ENCODE measurements around the gene HMGCR. TPM values are rescaled to one million over a fixed set of nuclear protein-coding genes. Genes with fewer than 3 reads are reported as not detected.

HMGCR gene
- total RNA-seq, 1 donor from 2014 or later = 321 TPM

DNA sequence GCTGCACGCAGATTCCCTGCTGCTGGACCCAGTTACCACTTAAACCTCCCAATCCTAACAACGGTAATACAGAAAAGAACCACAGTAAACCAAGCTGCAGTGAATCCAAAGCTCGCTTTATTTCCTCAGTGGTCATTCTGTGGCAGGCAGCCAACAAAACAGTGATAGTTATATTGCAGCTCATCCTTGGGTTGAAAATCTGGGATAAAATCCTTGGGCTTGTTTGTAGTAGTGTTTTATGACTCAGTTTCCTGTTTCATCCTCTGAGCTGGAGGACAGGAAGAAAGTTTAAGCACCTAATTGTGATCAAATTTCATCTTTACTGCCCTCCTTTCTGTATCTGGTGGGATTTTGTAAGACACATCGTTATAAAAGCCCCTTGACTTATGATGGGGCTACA is 31.4 kb downstream of the HMGCR start:
- Mint-ChIP-seq H3K27me3 (ENCODE audit: low read depth) (no peaks in the 10 kb centered on the region), H3K36me3 (ENCODE audit: low read depth) (no peaks in the 10 kb centered on the region), H3K4me3 (no peak overlapping the region), H3K9me3 (no peaks in the 10 kb centered on the region), H3K4me1 (peaks cover 7% of the 10 kb centered on the region), H3K27ac (ENCODE audit: unreplicated experiment) (no peak overlapping the region)
- no peak for DNase-seq (ENCODE audit: low read depth, low spot score)
- TF ChIP-seq, protein P1, sequence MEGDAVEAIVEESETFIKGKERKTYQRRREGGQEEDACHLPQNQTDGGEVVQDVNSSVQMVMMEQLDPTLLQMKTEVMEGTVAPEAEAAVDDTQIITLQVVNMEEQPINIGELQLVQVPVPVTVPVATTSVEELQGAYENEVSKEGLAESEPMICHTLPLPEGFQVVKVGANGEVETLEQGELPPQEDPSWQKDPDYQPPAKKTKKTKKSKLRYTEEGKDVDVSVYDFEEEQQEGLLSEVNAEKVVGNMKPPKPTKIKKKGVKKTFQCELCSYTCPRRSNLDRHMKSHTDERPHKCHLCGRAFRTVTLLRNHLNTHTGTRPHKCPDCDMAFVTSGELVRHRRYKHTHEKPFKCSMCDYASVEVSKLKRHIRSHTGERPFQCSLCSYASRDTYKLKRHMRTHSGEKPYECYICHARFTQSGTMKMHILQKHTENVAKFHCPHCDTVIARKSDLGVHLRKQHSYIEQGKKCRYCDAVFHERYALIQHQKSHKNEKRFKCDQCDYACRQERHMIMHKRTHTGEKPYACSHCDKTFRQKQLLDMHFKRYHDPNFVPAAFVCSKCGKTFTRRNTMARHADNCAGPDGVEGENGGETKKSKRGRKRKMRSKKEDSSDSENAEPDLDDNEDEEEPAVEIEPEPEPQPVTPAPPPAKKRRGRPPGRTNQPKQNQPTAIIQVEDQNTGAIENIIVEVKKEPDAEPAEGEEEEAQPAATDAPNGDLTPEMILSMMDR (conservative IDR thresholded peaks at IDR 0.05) = no peak

DNA sequence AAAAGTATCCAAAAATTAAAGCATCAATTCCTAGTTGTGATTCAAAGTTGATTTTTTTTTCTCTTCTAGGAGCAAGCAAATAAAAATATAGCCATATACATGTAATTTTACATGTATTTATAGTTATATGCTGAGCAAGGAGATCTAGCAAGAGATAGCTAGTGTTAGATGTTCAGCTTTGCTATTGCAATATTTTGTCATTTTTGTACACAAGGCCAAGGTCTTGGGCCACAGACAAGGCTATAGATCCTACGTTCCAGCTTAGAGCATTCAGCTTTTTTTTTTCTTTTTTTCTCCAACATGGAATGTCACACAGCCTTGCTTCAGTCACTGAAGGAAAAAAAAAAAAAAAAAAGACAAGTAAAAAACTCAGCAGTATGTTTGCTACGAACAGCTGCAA is 36.8 kb downstream of the HMGCR start:
- TF ChIP-seq, protein P1 (conservative IDR thresholded peaks at IDR 0.05) = no peak
- Mint-ChIP-seq H3K27me3 (ENCODE audit: low read depth) (no peaks in the 10 kb centered on the region), H3K4me1 (no peaks in the 10 kb centered on the region), H3K9me3 (no peaks in the 10 kb centered on the region), H3K4me3 (no peak overlapping the region), H3K27ac (ENCODE audit: unreplicated experiment) (no peak overlapping the region), H3K36me3 (ENCODE audit: low read depth) (peaks cover 2% of the 10 kb centered on the region)
- DNase-seq (ENCODE audit: low read depth, low spot score) = no peak

DNA sequence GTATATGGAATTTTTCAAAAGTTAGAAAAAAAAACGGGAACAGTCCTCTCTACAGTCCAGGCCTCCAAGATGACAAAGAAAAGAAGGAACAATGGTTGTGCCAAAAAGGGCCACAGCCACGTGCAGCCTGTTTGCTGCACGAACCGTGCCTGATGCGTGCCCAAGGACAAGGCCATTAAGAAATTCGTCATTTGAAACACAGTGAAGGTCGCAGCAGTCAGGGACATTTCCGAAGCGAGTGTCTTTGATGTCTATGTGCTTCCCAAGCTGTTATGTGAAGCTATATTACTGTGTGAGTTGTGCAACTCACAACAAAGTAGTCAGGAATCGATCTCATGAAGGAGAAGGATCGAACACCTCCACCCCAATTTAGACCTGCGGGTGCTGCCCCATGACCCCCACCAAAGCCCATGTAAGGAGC is 37.4 kb downstream of the HMGCR start:
- DNase-seq (ENCODE audit: low read depth, low spot score) = no peak
- no peaks in the 10 kb centered on the region for H3K4me1 Mint-ChIP-seq
- no peaks in the 10 kb centered on the region for H3K9me3 Mint-ChIP-seq
- TF ChIP-seq, protein P1 (conservative IDR thresholded peaks at IDR 0.05) = no peak
- H3K4me3 Mint-ChIP-seq = no peak overlapping the region
- H3K36me3 Mint-ChIP-seq (ENCODE audit: low read depth) = peaks cover 2% of the 10 kb centered on the region
- no peak overlapping the region for H3K27ac Mint-ChIP-seq (ENCODE audit: unreplicated experiment)
- no peaks in the 10 kb centered on the region for H3K27me3 Mint-ChIP-seq (ENCODE audit: low read depth)

DNA sequence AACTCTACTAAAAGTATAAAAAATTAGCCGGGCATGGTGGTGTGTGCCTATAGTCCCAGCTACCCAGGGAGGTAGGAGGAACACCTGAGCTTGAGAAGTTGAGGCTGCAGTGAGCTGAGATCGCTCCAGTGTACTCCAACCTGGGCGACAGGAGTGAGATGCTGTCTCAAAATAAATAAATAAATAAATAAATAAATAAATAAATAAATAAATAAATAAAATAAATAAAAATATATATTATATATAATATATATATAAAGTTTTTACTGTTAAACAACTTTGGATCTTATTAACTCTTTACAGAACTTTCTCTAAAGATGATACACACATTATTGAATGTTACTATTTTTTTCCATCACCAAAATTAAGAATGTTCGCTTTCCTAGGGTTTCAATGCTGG is 38.4 kb downstream of the HMGCR start:
- TF ChIP-seq, protein P1 (conservative IDR thresholded peaks at IDR 0.05) = no peak
- H3K9me3 Mint-ChIP-seq = no peaks in the 10 kb centered on the region
- H3K27ac Mint-ChIP-seq (ENCODE audit: unreplicated experiment) = no peak overlapping the region
- no peak overlapping the region for H3K4me3 Mint-ChIP-seq
- no peak for DNase-seq (ENCODE audit: low read depth, low spot score)
- H3K36me3 Mint-ChIP-seq (ENCODE audit: low read depth) = peaks cover 6% of the 10 kb centered on the region
- no peaks in the 10 kb centered on the region for H3K4me1 Mint-ChIP-seq
- no peaks in the 10 kb centered on the region for H3K27me3 Mint-ChIP-seq (ENCODE audit: low read depth)

DNA sequence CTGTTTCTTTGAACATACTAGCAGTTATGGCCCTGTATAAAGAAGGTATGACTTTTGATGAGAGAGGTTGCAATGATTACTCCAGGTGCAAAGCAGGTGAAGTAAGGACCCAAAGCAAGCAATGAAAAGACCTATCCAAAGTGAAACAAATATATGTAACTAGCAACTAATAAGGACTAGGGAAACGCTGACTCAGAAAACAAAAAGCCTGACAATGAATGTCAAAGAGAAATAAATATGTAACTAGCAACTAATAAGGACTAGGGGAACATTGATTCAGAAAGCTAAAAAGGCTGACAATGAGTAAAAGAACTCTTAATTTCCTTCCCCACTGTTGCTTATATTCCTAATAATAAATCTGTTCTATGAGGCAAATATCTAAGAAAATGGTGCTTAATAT is 43.1 kb downstream of the HMGCR start:
- no peak for DNase-seq (ENCODE audit: low read depth, low spot score)
- H3K9me3 Mint-ChIP-seq = no peaks in the 10 kb centered on the region
- no peak overlapping the region for H3K4me3 Mint-ChIP-seq
- H3K27ac Mint-ChIP-seq (ENCODE audit: unreplicated experiment) = no peak overlapping the region
- no peaks in the 10 kb centered on the region for H3K4me1 Mint-ChIP-seq
- H3K36me3 Mint-ChIP-seq (ENCODE audit: low read depth) = peaks cover 3% of the 10 kb centered on the region
- TF ChIP-seq, protein P1 (conservative IDR thresholded peaks at IDR 0.05) = no peak
- H3K27me3 Mint-ChIP-seq (ENCODE audit: low read depth) = no peaks in the 10 kb centered on the region

DNA sequence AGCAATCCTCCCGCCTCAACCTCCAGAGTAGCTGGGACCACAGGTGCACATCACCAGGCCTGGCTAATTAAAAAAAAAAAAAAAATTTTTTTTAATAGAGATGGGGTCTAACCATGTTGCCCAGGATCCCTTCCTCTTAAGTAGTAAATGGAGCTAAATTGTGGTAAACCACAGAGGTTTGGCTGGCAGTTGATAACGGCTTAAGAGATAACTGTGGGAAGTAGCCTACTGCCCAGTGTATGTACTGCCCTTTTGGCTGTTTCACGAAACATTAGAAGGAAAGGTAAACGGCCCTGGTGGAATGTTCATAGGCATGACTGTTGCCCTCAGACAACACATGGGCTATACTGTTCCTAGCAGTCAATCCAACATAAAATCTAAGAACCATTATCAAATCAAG is 44.4 kb downstream of the HMGCR start:
- Mint-ChIP-seq H3K27me3 (ENCODE audit: low read depth) (no peaks in the 10 kb centered on the region), H3K4me3 (no peak overlapping the region), H3K27ac (ENCODE audit: unreplicated experiment) (no peak overlapping the region), H3K4me1 (no peaks in the 10 kb centered on the region), H3K9me3 (no peaks in the 10 kb centered on the region), H3K36me3 (ENCODE audit: low read depth) (peaks cover 3% of the 10 kb centered on the region)
- no peak for DNase-seq (ENCODE audit: low read depth, low spot score)
- TF ChIP-seq, protein P1 (conservative IDR thresholded peaks at IDR 0.05) = no peak
